HCT116 (cell line): Measurements from ENCODE around the gene ABCA5. TPM values are rescaled to one million over a fixed set of nuclear protein-coding genes. Genes with fewer than 3 reads are reported as not detected.

ENCODE experiments used
- ATAC-seq: fragments of 200-7000 bp; cut with Tn5 transposase; 2 replicates; pipeline ENCODE4 v1.9.1; 2020; ENCODE audit warnings: mild to moderate bottlenecking, moderate library complexity
- BruUV-seq: library from RNA; stranded (reverse); fragments of 400-500 nt; replicated peaks from 2 replicates; lab custom pipeline; 2021; lab: Mats Ljungman, UMichigan
- CTCF ChIA-PET: fragments of 300-600 bp; sonication (Branson Sonifier 250); formaldehyde crosslinking; loops from one replicate; lab custom pipeline; 2021; ENCODE audit warnings: antibody characterized with exemption; lab: Charles Lee
- POLR2A ChIA-PET: fragments of 300-600, 350-600 bp; sonication (Branson Sonifier 250); formaldehyde crosslinking; loops from one replicate; lab custom pipeline; 2021; ENCODE audit warnings: antibody characterized with exemption; lab: Charles Lee
- RAD21 ChIA-PET, 2 experiments: fragments of 300-600 bp; sonication (Branson Sonifier 250); formaldehyde crosslinking; loops; one replicate each; lab custom pipeline; 2023; ENCODE audit warnings: low total read pairs in 2 of 2; ENCODE audit not compliant: uncharacterized antibody in 2 of 2, unreplicated experiment in 2 of 2, low non-redundant PET in 1 of 2; lab: Charles Lee
- DNase-seq: peaks from one replicate; pipeline ENCODE4 v3.0.0-alpha.2; 2010; ENCODE audit warnings: low read depth, low spot score
- H2AFZ ChIP-seq: fragments of 200-600 bp; shearing (Covaris generic), sonication (generic); 2 replicates; pipeline ENCODE4 v1.6.1; 2017; ENCODE audit warnings: low read depth, mixed run types, mixed read lengths, antibody characterized with exemption, low read length; ENCODE audit not compliant: poor library complexity, severe bottlenecking
- H3K27ac ChIP-seq: 2 replicates; pipeline ENCODE4 v1.5.1; 2012; ENCODE audit warnings: low read depth, low read length
- H3K27me3 ChIP-seq: fragments of 200-600 bp; sonication (generic); 2 replicates; pipeline ENCODE4 v1.6.1; 2016; ENCODE audit warnings: mixed run types, low read length, mixed read lengths; ENCODE audit not compliant: insufficient read depth
- H3K36me3 ChIP-seq, 2 experiments: fragments of 200-500 bp in 1 of 2; fragments of 200-600 bp in 1 of 2; sonication (Bioruptor generic) in 1 of 2; sonication (generic) in 1 of 2; 2 replicates each; pipeline versions ENCODE4 v1.5.1 to v1.6.1; 2014 to 2016; ENCODE audit warnings: low read length in 2 of 2, inconsistent platforms in 1 of 2, mixed read lengths in 1 of 2, mixed run types in 1 of 2; ENCODE audit not compliant: insufficient read depth in 2 of 2, control insufficient read depth in 1 of 2
- H3K4me1 ChIP-seq, 2 experiments: fragments of 200-600 bp in 1 of 2; sonication (generic) in 1 of 2; 2 replicates each; pipeline versions ENCODE4 v1.5.1 to v1.6.1; 2012 to 2017; ENCODE audit warnings: low read length in 2 of 2, inconsistent platforms in 1 of 2, mild to moderate bottlenecking in 1 of 2, mixed read lengths in 1 of 2, mixed run types in 1 of 2, moderate library complexity in 1 of 2; ENCODE audit not compliant: insufficient read depth in 2 of 2, control insufficient read depth in 1 of 2
- H3K4me2 ChIP-seq: fragments of 200-600 bp; sonication (generic); 2 replicates; pipeline ENCODE4 v1.6.1; 2017; ENCODE audit warnings: mixed run types, low read length, mixed read lengths
- H3K4me3 ChIP-seq, 2 experiments: fragments of 200-600 bp in 1 of 2; sonication (generic) in 1 of 2; replicated peaks in 1 of 2; 2 replicates each; pipeline ENCODE4 v1.5.1; 2011 to 2016; ENCODE audit warnings: low read length in 2 of 2, control low read depth in 1 of 2, low read depth in 1 of 2, mild to moderate bottlenecking in 1 of 2, mixed read lengths in 1 of 2, mixed run types in 1 of 2
- H3K79me2 ChIP-seq: fragments of 200-600 bp; sonication (generic); 2 replicates; pipeline ENCODE4 v1.6.1; 2017; ENCODE audit warnings: mild to moderate bottlenecking, mixed run types, low read length, moderate library complexity, mixed read lengths; ENCODE audit not compliant: insufficient read depth
- H3K9ac ChIP-seq: fragments of 200-600 bp; sonication (generic); 2 replicates; pipeline ENCODE4 v1.6.1; 2016; ENCODE audit warnings: low read length, mixed read lengths
- H3K9me2 ChIP-seq: fragments of 200-600 bp; sonication (generic), shearing (Covaris generic); 2 replicates; pipeline ENCODE4 v1.6.1; 2017; ENCODE audit warnings: mixed run types, mild to moderate bottlenecking, moderate library complexity; ENCODE audit not compliant: insufficient read depth
- H3K9me3 ChIP-seq, 2 experiments: fragments of 200-500 bp in 1 of 2; fragments of 200-600 bp in 1 of 2; sonication (Bioruptor generic) in 1 of 2; sonication (generic) in 1 of 2; 2 replicates each; pipeline ENCODE4 v1.6.1; 2014 to 2017; ENCODE audit warnings: low read length in 2 of 2, mixed read lengths in 2 of 2, inconsistent platforms in 1 of 2, low read depth in 1 of 2, mild to moderate bottlenecking in 1 of 2, mixed run types in 1 of 2, moderate library complexity in 1 of 2; ENCODE audit not compliant: control insufficient read depth in 1 of 2, insufficient read depth in 1 of 2
- H4K20me1 ChIP-seq: fragments of 200-600 bp; sonication (generic), shearing (Covaris generic); 2 replicates; pipeline ENCODE4 v1.6.1; 2017; ENCODE audit warnings: mixed run types, mild to moderate bottlenecking, moderate library complexity; ENCODE audit not compliant: insufficient read depth
- CBX3 ChIP-seq: IDR thresholded peaks from 2 replicates; pipeline ENCODE4 v1.6.1; 2012; ENCODE audit warnings: low read depth
- CEBPB ChIP-seq: IDR thresholded peaks from 2 replicates; pipeline ENCODE4 v1.6.1; 2012; ENCODE audit warnings: low read depth
- CTCF ChIP-seq, 3 experiments: fragments of 200-600 bp in 1 of 3; sonication (generic) in 1 of 3; IDR thresholded peaks in 2 of 3; conservative IDR thresholded peaks in 1 of 3; 2 replicates each; pipeline ENCODE4 v1.5.1; 2012 to 2017; ENCODE audit warnings: low read depth in 2 of 3, low read length in 2 of 3, antibody characterized with exemption in 1 of 3, borderline replicate concordance in 1 of 3, control low read depth in 1 of 3, mild to moderate bottlenecking in 1 of 3, mixed read lengths in 1 of 3, mixed run types in 1 of 3, moderate library complexity in 1 of 3; ENCODE audit not compliant: insufficient read depth in 1 of 3
- EGR1 ChIP-seq: IDR thresholded peaks from 2 replicates; pipeline ENCODE4 v1.6.1; 2012; ENCODE audit warnings: low read depth
- ELF1 ChIP-seq: IDR thresholded peaks from 2 replicates; pipeline ENCODE4 v1.6.1; 2012; ENCODE audit warnings: low read depth, borderline replicate concordance
- FOSL1 ChIP-seq: IDR thresholded peaks from 2 replicates; pipeline ENCODE4 v1.6.1; 2012; ENCODE audit warnings: low read depth
- JUND ChIP-seq: IDR thresholded peaks from 2 replicates; pipeline ENCODE4 v1.6.1; 2012
- POLR2A ChIP-seq: IDR thresholded peaks from 2 replicates; pipeline ENCODE4 v1.7.0; 2011; ENCODE audit warnings: borderline replicate concordance; ENCODE audit not compliant: insufficient read depth, insufficient read length; ENCODE audit errors: extremely low read depth
- RAD21 ChIP-seq: IDR thresholded peaks from 2 replicates; pipeline ENCODE4 v1.6.1; 2012; ENCODE audit warnings: low read depth, mild to moderate bottlenecking
- SRF ChIP-seq: IDR thresholded peaks from 2 replicates; pipeline ENCODE4 v1.6.1; 2012; ENCODE audit warnings: low read depth
- YY1 ChIP-seq: IDR thresholded peaks from 2 replicates; pipeline ENCODE4 v1.6.1; 2011; ENCODE audit warnings: low read length, low read depth, moderate library complexity, mild to moderate bottlenecking; ENCODE audit not compliant: insufficient replicate concordance; ENCODE audit errors: extremely low read depth
- ZFX ChIP-seq: fragments of 450-650 bp; IDR thresholded peaks from 2 replicates; pipeline ENCODE4 v1.6.1; 2017
- intact Hi-C: fragments of 100-400 bp; cut with micrococcal nuclease; formaldehyde crosslinking; loops from 2 replicates; pipeline ENCODE4 v1.10.0; 2022
- total RNA-seq: library from RNA; stranded (reverse); gene quantifications from one replicate; pipeline ENCODE4 v1.2.1, GENCODE V29; 2021; ENCODE audit not compliant: unreplicated experiment
- TF ChIP-seq, protein P1 (sequence below): IDR thresholded peaks from 2 replicates; pipeline ENCODE4 v1.6.1; 2012

ABCA5 gene
- total RNA-seq, 1 experiment from 2014 or later, result 6.8 TPM

DNA sequence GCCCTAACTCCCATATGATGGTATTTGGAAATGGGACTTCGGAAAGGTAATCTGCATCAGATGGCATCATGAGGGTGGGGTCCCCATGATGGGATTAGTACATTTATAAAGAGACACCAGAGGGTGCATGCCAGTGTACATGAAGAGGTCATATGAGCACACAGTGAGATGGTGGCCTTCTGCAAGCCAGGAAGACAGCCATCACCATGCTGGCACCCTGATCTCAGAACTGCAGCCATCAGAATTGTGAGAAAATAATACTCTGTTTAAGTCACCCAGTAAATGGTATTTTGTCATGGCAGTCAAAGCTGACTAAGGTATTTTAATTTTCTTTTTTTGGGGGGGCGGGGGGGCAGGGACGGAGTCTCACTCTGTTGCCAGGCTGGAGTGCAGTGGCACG is 51.2 kb downstream of the ABCA5 start (continued):
- TF ChIP-seq EGR1, result no peak

GRCh38 chr17:69271023-69271422 is 55.9 kb downstream of the ABCA5 start:
- intact Hi-C loops, result no loop called here
- Histone ChIP-seq H3K9ac (no peak overlapping the region), H3K4me1 (no peaks in the 10 kb centered on the region; a peak in 1 of 4 replicates), H3K36me3 (no peaks in the 10 kb centered on the region), H3K79me2 (no peaks in the 10 kb centered on the region), H2AFZ (no peak overlapping the region), H3K4me2 (no peak overlapping the region), H3K9me2 (no peaks in the 10 kb centered on the region), H3K9me3 (no peaks in the 10 kb centered on the region), H3K27me3 (no peaks in the 10 kb centered on the region), H3K4me3 (no peak overlapping the region), H4K20me1 (no peaks in the 10 kb centered on the region), H3K27ac (no peak overlapping the region)
- ATAC-seq (no peak), DNase-seq (no peak)
- POLR2A ChIA-PET, result no interaction called here
- BruUV-seq, result no TSS peak
- CTCF ChIA-PET, result no interaction called here
- no peak for TF ChIP-seq SRF
- RAD21 ChIA-PET, result no interaction called here

- Histone ChIP-seq H2AFZ (no peak overlapping the region), H3K9me2 (no peaks in the 10 kb centered on the region), H3K9ac (no peak overlapping the region), H3K9me3 (no peaks in the 10 kb centered on the region), H3K27me3 (no peaks in the 10 kb centered on the region), H3K4me2 (no peak overlapping the region), H3K79me2 (no peaks in the 10 kb centered on the region), H4K20me1 (no peaks in the 10 kb centered on the region), H3K4me3 (no peak overlapping the region), H3K27ac (no peak overlapping the region), H3K4me1 (no peaks in the 10 kb centered on the region; a peak in 1 of 4 replicates), H3K36me3 (no peaks in the 10 kb centered on the region)
- BruUV-seq, result no TSS peak
- CTCF ChIA-PET, result no interaction called here
- TF ChIP-seq CEBPB, result no peak
- TF ChIP-seq, protein P1, sequence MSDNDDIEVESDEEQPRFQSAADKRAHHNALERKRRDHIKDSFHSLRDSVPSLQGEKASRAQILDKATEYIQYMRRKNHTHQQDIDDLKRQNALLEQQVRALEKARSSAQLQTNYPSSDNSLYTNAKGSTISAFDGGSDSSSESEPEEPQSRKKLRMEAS, result no peak
- TF ChIP-seq YY1, result no peak
- TF ChIP-seq JUND, result no peak
- TF ChIP-seq POLR2A, result no peak
- TF ChIP-seq CBX3, result no peak
- TF ChIP-seq RAD21, result no peak
- no peak for TF ChIP-seq CTCF (IDR thresholded peaks at IDR 0.05 in 2 of 3, conservative IDR thresholded peaks at IDR 0.05 in 1 of 3; ENCODE audit: borderline replicate concordance in 1 of 3, insufficient read depth in 1 of 3, low read depth in 2 of 3, low read length in 2 of 3)
- TF ChIP-seq FOSL1, result no peak
- no peak for TF ChIP-seq ZFX
- TF ChIP-seq ELF1, result no peak
- intact Hi-C loops, result loop anchor here (5.0 to 10.0 kb wide), 2 partner anchors 48 to 125 kb away; no protein-coding TSS in a partner anchor
- no peak for DNase-seq
- RAD21 ChIA-PET, result no interaction called here
- ATAC-seq, result no peak
- POLR2A ChIA-PET, result no interaction called here
Observed at GRCh38 chr17:69269131-69269998, 57.6 kb downstream of the ABCA5 start.
